ENCODE measurements around the gene BBOX1. TPM values are rescaled to one million over a fixed set of nuclear protein-coding genes. Genes with fewer than 3 reads are reported as not detected.
"Not testable (repeated sequence)": the region's sequence is repeated elsewhere in the genome, so short reads cannot be mapped to it uniquely, and the experiment has no call there.

The BBOX1 gene
- total RNA-seq, 1 donor from 2014 or later: not detected

DNA sequence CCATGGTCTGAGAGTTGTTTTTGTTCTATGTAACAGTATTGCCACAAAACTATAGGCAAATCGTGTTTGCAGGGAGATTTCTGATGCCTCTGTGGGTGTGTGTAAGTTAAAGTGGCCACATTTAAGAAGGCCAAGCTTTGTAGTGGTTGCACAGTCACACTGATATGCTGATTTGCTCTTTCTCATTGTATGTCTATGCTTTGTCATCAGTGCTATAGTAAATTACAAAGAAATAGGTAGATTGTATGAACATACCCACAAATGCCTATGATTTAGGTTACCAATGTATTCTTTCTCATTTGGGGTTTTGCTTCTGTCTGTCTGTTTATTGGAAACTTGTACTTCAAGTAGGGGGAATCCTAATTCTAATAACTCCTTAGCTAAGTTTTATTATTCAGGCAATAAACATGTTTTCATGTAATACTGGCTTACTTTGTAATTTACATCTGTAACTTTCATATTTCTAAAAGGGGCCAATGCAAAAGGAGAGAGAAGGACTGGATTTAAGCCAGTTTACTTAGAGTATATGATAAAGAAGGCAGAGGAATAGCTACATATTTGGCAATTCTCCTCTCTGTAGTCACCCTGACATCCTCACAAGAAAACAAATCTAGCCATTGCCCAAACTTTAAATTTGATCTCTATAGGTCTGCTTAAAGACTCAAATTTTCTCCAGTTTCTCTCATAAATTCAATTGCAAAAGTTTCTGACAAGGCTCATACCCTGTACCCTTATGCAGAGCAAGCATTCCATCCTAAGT lies 44.7 kb upstream of the BBOX1 start:
- DNase-seq (ENCODE audit: low spot score, unreplicated experiment): no peak
- no peak for TF ChIP-seq CTCF (IDR thresholded peaks at IDR 0.05; ENCODE audit: unreplicated experiment)
- H3K4me3 Mint-ChIP-seq (ENCODE audit: low read depth): no peak overlapping the region
- peaks cover 16% of the 10 kb centered on the region for H3K27me3 Mint-ChIP-seq
- no peaks in the 10 kb centered on the region for H3K36me3 Mint-ChIP-seq (ENCODE audit: insufficient read depth)
- H3K27ac Mint-ChIP-seq: no peak overlapping the region
- peaks cover 2% of the 10 kb centered on the region for H3K4me1 Mint-ChIP-seq (ENCODE audit: low read depth)
- H3K9me3 Mint-ChIP-seq (ENCODE audit: low read depth): no peaks in the 10 kb centered on the region

DNA sequence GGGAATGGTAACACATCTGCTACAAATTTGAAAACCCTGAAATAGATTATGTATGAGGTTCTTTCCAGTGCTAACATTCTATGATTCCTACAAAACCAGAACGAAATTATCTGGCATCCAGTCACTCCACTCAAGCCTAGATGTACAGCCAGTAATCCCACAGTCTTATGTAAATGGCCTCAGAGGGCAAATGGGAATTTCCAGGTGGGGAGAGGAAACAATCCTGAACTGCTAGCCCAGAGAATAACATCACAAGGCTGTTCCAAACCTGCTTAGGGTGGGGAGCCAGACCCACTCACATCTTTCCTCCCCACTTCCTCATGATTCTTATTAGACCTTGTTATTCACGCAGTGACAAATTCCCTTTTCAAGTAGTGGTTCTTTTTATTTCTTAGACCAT lies 43.2 kb upstream of the BBOX1 start:
- Mint-ChIP-seq H3K27ac (no peak overlapping the region), H3K9me3 (ENCODE audit: low read depth) (no peaks in the 10 kb centered on the region), H3K36me3 (ENCODE audit: insufficient read depth) (no peaks in the 10 kb centered on the region), H3K4me3 (ENCODE audit: low read depth) (no peak overlapping the region), H3K27me3 (peaks cover 16% of the 10 kb centered on the region), H3K4me1 (ENCODE audit: low read depth) (peaks cover 3% of the 10 kb centered on the region)
- no peak for DNase-seq (ENCODE audit: low spot score, unreplicated experiment)
- TF ChIP-seq CTCF (IDR thresholded peaks at IDR 0.05; ENCODE audit: unreplicated experiment): no peak

GRCh38 chr11:27001136-27001730 lies 39.4 kb upstream of the BBOX1 start:
- not testable (repeated sequence) for H3K4me3 Mint-ChIP-seq (ENCODE audit: low read depth); H3K36me3 Mint-ChIP-seq (ENCODE audit: insufficient read depth); H3K4me1 Mint-ChIP-seq (ENCODE audit: low read depth); H3K27ac Mint-ChIP-seq; H3K27me3 Mint-ChIP-seq; H3K9me3 Mint-ChIP-seq (ENCODE audit: low read depth); DNase-seq (ENCODE audit: low spot score, unreplicated experiment)

GRCh38 chr11:27002431-27002830 lies 38.2 kb upstream of the BBOX1 start:
- no peaks in the 10 kb centered on the region for H3K9me3 Mint-ChIP-seq (ENCODE audit: low read depth)
- no peak for DNase-seq (ENCODE audit: low spot score, unreplicated experiment)
- no peaks in the 10 kb centered on the region for H3K27me3 Mint-ChIP-seq
- H3K27ac Mint-ChIP-seq: no peak overlapping the region
- no peak for TF ChIP-seq CTCF (IDR thresholded peaks at IDR 0.05; ENCODE audit: unreplicated experiment)
- H3K4me3 Mint-ChIP-seq (ENCODE audit: low read depth): no peak overlapping the region
- no peaks in the 10 kb centered on the region for H3K36me3 Mint-ChIP-seq (ENCODE audit: insufficient read depth)
- H3K4me1 Mint-ChIP-seq (ENCODE audit: low read depth): peaks cover 5% of the 10 kb centered on the region

DNA sequence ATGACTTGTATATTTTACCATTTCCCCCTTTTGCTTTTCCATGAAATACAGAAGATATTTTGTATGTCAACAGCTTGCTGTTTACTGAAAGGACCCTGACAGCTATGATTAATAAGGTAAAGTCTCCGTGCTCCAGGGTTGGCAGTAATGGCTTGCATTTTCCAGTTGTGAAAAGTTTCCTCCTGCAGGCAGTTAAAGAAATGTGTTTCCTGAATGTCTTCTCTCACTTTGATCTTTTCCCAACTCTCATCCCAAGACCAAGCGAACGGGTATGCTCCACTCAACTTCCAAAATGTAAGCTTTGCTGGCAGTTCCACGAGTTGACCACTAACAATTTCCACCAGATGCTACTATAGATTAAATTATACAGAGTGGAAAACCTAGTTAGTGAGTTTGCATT lies 37.8 kb upstream of the BBOX1 start:
- H3K9me3 Mint-ChIP-seq (ENCODE audit: low read depth): no peaks in the 10 kb centered on the region
- no peak for DNase-seq (ENCODE audit: low spot score, unreplicated experiment)
- no peaks in the 10 kb centered on the region for H3K36me3 Mint-ChIP-seq (ENCODE audit: insufficient read depth)
- no peak overlapping the region for H3K27ac Mint-ChIP-seq
- no peak for TF ChIP-seq CTCF (IDR thresholded peaks at IDR 0.05; ENCODE audit: unreplicated experiment)
- no peak overlapping the region for H3K4me3 Mint-ChIP-seq (ENCODE audit: low read depth)
- no peaks in the 10 kb centered on the region for H3K27me3 Mint-ChIP-seq
- H3K4me1 Mint-ChIP-seq (ENCODE audit: low read depth): peaks cover 5% of the 10 kb centered on the region

DNA sequence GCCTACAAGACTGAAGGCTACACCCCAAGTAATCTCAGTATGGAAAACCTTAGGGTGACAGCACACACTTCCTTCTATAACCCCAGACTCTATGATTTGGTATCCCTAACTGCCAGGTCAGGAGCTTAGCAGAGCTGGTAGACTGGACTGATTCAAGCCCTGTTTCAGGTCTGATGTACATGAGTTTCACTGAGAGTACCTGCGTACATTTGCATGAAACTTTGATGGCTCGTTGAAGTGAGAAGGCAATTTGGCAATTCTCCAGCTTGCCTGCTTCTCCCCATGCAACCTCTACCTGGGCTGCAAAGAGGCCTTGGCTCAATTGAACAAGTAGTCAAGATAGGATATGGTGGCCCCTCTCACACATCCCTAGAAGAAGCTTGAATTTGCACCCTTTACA lies 36.5 kb upstream of the BBOX1 start:
- Mint-ChIP-seq H3K4me3 (ENCODE audit: low read depth) (no peak overlapping the region), H3K27me3 (no peaks in the 10 kb centered on the region), H3K36me3 (ENCODE audit: insufficient read depth) (no peaks in the 10 kb centered on the region), H3K4me1 (ENCODE audit: low read depth) (peaks cover 5% of the 10 kb centered on the region), H3K9me3 (ENCODE audit: low read depth) (no peaks in the 10 kb centered on the region), H3K27ac (no peak overlapping the region)
- TF ChIP-seq CTCF (IDR thresholded peaks at IDR 0.05; ENCODE audit: unreplicated experiment): no peak
- DNase-seq (ENCODE audit: low spot score, unreplicated experiment): no peak

Data from progenitor cell of endocrine pancreas (in vitro differentiated cells).